GM18526 (cell line): ENCODE results near the gene TRAPPC14.

ENCODE experiments used
- POLR2A ChIP-seq: IDR thresholded peaks from 3 replicates; pipeline ENCODE4 v1.6.1; 2011; ENCODE audit not compliant: insufficient read length; ENCODE audit errors: extremely low read depth

The TRAPPC14 gene

DNA sequence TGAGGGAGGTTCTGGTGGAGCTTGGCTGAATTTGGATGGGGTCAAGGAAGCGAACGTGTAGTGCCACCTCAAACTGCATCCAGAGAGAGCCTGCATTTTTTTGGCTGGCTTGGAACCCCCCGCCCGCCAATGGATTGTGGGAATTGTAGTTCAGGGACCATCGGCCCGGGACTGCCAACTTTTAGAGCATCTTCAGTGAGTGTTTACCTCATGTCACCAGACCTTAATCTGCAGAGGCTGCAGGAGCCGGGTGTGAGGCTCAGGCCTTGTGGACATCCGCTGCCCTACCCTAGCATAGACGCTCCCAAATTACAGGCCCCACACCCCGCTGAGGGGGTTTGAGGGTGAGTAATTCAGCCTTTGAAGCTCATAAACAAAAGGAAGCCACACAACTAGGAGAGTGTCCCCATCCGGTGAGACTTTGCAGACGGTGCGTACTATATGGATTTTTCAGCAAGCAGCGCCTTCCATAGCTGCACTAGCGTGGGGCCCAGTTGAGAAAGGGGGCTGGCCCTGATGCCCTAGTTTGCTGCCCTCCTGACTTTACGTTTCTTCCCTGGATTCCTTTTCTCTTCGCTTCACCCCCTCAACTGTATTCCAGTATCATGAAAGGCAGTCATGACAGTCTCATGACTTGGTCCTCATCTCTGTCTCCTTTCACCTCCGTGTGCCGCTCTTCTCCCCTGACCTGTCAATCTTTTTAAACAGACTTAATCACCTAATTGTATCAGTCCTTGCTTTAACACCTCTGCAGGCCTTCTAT, 38.4 kb downstream of the TRAPPC14 start:
- TF ChIP-seq POLR2A, result no peak

DNA sequence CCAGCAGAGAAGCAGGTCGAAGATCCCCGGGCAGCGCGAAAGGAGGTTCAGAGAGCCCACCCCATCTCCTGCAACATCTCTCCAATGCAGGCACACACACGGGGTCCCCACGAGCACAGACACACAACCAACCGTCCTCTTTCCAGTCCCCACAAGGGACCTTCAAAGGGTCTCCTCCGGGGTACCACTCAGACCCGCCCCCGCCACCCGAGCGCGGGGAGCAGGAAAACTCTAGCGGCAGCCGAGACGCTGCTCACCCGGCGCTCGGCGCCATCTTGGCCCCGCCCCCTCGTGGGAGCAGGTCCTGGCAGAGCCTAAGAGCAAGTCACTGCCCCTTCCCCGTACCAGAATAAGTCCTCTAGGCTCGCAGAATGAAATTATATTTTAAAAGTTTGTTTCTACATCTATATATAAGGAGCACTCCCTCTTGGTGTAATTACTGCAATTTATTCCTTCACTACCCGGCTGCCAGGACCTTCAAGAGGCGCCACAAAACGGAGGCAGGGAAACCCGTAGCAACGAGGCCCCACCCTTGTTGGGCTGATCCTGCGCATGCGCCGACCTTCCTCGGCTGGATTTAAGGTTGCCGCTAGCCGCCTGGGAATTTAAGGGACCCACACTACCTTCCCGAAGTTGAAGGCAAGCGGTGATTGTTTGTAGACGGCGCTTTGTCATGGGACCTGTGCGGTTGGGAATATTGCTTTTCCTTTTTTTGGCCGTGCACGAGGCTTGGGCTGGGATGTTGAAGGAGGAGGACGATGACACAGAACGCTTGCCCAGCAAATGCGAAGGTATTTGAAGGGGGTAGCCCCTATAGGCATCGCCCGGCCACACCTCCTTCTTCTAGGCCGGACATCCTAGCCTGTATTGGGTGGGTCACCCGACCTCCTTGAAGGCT, 39.2 kb downstream of the TRAPPC14 start, which contains the start of the genes CNPY4 and TAF6:
Gene CNPY4, plus strand, starts transcription at position 563 of the 898 bp plus-strand sequence. Its CDS starts 111 bp downstream, at position 674.
Gene TAF6, minus strand, starts transcription at position 287 of the 898 bp plus-strand sequence. CDS start 5,149 bp downstream, outside the sequence.
- TF ChIP-seq POLR2A, result peak; percentile 82

DNA sequence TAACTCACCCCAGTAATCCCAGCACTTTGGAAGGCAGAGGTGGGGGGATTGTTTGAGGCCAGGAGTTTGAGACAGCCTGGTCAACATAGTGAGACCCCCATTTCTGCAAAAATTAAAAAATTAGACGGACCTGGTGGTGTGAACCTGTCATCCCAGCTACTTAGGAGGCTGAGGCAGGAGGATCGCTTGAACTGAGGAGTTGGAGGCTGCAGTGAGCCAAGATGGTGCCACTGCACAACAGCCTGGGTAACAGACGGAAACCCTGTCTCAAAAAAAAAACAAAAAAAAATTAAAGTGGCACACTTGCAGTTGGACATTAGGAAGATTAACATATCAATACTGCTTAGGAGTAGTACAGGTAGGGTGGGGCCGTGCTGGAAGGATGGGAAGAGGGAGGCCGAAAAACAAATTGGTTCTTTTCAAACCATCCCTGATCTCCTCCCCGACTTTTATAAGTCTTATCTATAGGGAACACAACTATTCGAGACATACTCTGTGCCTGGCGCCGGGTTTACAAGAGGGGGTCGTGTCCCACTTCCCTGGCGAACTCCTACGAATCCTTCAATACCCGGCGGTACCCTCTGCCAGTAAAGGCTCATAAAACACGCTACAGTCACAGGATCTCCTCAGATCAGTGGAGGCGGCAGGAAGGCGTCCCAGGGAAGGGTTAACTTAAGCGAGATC, 40.0 kb downstream of the TRAPPC14 start:
- TF ChIP-seq POLR2A, result no peak

DNA sequence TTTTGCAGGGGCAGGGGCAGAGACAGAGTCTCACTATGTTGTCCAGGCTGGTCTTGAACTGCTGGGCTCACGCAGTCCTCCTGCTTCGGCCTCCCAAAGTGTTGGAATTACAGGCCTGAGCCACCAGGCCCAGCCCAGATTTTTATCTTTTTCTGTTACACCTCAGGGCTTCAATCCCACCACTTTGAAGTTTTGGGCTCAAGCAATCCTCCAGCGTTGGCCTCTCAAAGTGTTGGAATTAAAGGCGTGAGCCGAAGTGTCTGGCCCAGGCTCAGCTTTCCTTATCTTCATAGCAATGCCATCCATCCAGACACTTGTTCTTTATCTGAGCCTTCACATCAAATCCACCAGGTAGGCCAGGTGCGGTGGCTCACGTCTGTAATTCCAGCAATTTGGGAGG, 43.5 kb downstream of the TRAPPC14 start:
- no peak for TF ChIP-seq POLR2A

DNA sequence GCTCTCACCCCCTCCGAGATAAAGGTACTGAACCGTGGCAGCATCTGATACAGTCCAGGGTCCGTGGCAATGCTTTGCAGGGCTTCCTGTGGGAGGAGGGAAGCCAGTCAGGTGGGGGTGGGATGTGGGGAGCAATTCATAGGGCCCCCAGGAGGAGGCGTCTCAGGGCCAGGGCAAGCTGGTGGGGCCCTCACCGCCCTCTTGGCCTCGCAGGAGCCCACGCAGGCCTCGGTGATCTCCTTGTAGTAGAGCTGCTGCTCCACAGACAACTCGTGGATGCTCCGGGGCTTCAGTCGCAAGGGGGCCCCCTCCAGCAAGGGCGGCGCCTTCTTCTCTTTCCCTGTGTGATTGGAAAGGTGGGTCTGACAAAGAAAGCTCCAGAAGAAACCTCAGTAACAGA, 46.6 kb downstream of the TRAPPC14 start:
- TF ChIP-seq POLR2A, result no peak

DNA sequence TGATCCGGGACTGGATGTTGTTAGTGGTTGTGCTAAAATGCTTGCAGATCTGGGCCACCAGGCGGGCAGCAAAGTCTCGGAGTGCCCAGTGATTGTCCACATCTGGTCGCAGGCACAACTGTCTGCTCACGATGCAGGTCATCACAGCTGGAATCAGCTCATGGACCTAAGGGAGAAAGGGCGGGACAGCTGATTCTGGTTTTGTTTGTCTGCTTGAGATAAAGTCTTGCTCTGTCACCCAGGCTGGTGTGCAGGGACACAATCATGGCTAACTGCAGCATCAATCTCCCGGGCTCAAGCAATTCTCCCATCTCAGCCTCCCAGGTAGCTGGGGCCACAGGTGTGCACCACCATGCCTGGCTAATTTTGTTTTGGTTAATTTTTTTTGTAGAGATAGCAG, 47.4 kb downstream of the TRAPPC14 start:
- no peak for TF ChIP-seq POLR2A

DNA sequence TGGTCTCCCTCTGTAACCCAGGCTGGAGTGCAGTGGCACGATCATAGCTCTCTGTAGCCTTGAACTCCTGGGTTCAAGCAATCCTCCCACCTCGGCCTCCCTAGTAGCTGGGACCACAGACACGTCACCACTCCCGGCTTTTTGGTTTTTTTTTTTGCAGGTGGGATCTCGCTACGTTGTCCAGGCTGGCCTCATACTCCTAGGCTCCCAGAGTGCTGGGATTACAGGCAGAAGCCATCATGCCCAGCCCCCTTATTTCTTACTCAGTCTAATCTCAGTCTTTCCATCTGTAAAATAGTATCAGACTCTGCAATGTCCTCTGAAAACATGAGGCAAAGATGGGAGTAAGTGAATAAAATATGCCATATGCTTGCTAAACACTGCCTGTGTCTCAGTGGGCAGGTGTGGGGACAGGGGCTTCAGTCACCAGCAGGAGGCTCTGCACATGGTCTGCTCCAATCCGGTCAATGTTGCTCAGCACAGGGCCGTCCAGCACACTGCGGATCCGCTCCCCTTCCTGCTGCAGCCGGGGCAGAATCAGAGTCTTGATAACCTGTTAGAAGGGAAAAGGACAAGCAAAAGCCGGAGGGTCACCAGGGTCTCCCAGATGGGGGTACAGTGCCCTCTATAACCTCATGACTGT, 48.9 kb downstream of the TRAPPC14 start:
- TF ChIP-seq POLR2A, result no peak

DNA sequence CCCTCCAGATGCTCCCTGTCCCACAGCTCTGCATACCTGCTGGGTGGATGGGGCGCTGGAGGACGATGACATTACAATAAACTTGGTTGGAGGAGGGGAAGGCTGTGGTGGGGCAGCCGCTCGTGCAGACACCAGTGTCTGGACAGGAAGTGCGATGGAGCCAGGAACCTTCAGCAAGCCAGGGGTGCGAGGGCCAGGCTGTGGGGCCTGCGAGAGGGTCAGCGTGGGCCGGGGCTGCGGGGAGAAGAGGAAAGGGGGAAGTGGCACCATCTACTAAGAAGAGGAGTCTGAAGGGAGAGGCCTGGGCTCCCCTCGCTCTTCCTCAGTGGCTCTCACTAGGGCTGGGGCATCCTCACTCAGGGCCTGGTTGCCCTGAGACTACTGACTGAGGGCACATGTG, 50.6 kb downstream of the TRAPPC14 start:
- TF ChIP-seq POLR2A, result no peak

DNA sequence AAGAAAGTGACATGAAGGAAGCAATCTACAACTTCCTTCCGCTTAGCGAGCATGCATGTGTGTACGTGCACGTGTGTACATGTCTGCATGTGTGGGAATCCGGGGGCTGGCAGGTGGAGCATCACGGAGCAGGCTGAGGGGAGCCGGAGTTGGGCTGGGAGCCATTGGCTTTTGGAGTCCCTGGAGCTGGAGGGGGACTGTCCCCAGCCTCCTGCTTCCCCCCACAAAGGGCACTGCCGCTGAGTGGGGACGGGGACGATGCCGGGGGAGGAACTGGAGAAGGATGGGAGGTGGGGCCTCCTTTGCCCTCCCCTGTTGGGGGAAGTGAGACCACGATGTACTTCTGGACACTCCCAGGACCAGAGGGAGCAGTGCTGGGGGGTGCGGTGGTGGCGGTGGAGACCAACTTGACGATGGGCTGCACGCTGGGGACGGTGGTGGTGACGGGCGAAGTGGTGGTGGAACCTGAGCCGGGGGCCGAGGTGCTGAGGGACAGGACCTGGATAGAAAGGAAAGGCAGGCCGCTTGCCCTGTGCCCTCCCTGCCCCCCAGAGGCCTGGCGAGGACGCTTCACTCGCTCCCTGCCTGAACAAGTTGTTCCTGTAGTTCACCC, 51.3 kb downstream of the TRAPPC14 start:
- no peak for TF ChIP-seq POLR2A

DNA sequence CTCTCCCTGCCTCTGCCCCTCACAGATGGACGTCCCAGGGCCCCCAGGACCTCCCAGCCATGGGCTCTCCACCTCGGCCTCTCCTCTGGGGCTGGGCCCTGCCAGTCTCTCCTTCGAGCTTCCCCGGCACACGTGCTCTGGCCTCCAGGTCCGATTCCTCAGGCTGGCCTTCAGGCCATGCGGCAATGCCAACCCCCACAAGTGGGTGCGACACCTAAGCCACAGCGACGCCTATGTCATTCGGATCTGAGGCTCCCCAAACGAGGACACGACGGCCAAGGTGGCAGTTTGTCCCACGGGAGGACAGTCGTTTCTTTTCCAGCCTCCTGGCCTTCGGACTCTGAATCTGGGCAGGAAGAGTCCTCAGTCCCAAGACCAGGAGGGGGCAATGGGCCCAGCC, 51.9 kb downstream of the TRAPPC14 start:
- no peak for TF ChIP-seq POLR2A

DNA sequence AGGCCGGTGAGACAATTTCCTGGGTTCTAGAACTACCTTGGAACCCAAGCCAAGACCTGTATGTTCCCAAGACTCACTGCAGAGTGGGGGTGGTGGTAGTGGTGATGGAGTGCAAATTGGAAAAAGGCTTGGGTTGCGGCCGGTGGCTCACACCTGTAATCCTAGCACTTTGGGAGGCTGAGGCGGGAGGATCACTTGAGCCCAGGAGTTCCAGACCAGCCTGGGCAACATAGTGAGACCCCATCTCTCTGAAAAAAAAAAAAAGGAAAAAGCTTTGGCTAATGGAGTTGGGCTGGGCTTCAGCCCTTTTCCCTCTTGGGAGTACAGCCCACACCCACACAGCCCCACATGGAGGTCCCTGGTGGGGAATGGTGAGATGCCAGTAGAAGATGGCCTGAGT, 53.0 kb downstream of the TRAPPC14 start:
- TF ChIP-seq POLR2A, result no peak
